Left ventricle myocardium superior (tissue), 1 donor: ENCODE data around the gene TREX2. TPM values are rescaled to one million over a fixed set of nuclear protein-coding genes. Genes with fewer than 3 reads are reported as not detected.

Source experiments
- ATAC-seq: fragments of 200-7000 bp; cut with Tn5 transposase; one replicate; pipeline ENCODE4 v1.9.1; 2020; ENCODE audit warnings: mild to moderate bottlenecking, moderate library complexity
- DNase-seq: peaks from one replicate; pipeline ENCODE4 v3.0.0-alpha.2; 2020
- intact Hi-C: fragments of 100-400 bp; cut with micrococcal nuclease; formaldehyde crosslinking; loops from one replicate; pipeline ENCODE4 v1.11.0; 2022
- long read RNA-seq: library from polyadenylated mRNA; unstranded; transcript quantifications from one replicate; pipeline ENCODE4 v2.0.0, GENCODE V29; 2021
- total RNA-seq: library from RNA; stranded (reverse); fragmentation: NEBNext Ultra II Directional; extraction: Animal tissue kit (Norgen Biotek cat#: 25700); gene quantifications from one replicate; pipeline ENCODE4 v1.2.1, GENCODE V29; 2021
- donor health status: DM: no; HTN: yes; CAD: no; lungs with severe emphysema.

The TREX2 gene
- total RNA-seq: 0.25 TPM
- long read RNA-seq, partial matches to known transcripts: 3 of 7 reads
- long read RNA-seq, other reads (novel, unspliced or antisense): 4 of 7 reads

DNA sequence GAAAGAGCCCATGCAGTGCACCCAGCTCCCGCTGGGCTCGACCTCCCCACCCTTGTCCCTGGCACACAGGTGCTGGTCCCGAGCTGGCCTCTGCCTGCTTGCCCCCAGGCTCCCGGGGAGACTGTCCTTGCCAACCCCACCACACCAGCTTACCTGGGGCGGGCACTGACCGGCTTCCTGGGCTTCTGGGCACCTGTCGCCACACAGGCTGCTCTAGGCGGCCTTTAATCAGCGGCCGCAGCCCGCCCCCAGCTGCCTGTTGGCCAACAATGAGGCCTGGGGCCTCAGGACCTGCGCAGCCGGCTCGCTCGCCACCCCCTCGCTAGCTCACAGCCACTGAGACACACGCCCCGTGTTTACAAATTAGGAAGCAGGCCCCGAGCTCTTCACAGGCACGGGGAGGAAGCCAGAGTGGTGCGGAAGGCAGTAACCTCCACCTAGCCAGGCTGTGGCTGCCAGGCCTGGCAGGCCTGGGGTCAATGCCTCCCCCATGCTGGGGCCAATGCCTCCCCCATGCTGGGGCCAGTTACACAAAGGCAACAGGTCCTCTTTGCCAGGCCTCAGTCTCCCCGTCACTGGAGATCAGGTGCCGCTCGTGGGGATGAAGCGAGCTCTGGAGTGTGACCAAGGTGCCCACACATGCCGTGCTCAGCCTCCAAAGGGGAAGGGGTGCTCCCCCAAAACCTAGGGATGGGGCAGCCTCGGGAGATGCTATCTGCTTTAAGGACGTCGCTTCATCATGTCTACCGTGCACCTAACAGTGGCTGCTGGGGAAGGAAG, at the start of gene TREX2:
TSS of gene TREX2 (minus strand) at position 201 of the 780 bp plus-strand sequence. CDS start 626 bp downstream, outside the sequence.
- intact Hi-C loops: no loop called here
- DNase-seq (no peak), ATAC-seq (no peak)

- peak; percentile 53 for DNase-seq
- peak; percentile 45 for ATAC-seq
- intact Hi-C loops: no loop called here
Measured at GRCh38 chrX:153495362-153495751, 49.5 kb upstream of the TREX2 start.

DNA sequence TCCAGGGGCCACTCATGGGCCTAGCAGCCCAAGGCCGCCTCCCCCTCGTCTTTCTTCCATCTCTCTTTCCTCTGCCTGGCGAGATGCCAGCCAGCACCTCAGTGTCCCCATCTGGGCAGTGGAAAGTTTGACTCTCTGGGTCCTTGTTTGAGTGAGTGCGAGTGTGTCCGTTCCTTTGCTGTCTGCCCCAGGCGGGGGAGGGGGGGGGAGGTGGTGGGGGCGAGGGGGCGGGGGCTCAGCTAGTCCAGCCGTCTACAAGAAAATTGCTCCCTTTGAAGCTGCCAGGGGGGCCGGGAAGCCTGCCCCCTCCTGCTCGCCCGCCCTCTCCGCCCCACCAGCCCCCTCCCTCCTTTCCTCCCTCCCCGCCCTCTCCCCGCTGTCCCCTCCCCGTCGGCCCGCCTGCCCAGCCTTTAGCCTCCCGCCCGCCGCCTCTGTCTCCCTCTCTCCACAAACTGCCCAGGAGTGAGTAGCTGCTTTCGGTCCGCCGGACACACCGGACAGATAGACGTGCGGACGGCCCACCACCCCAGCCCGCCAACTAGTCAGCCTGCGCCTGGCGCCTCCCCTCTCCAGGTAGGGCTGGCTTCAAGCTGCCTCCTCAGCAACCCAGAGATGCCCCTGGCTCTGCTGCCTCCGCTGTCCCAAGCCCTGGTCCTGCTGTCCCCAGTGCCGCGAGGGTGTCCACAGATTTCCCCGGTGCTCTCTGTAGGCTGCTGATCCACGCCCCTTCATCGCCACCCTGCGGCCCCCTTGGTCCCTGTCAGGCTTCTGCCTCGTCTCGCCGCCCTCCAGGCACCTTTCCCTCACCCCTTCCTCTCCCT, 48.9 kb upstream of the TREX2 start, which contains the start of gene BGN:
TSS of gene BGN (plus strand) at position 440 of the 821 bp plus-strand sequence. CDS start 9,652 bp downstream, outside the sequence.
- ATAC-seq (peak; percentile 73), DNase-seq (peak; percentile 62)
- intact Hi-C loops: no loop called here

DNA sequence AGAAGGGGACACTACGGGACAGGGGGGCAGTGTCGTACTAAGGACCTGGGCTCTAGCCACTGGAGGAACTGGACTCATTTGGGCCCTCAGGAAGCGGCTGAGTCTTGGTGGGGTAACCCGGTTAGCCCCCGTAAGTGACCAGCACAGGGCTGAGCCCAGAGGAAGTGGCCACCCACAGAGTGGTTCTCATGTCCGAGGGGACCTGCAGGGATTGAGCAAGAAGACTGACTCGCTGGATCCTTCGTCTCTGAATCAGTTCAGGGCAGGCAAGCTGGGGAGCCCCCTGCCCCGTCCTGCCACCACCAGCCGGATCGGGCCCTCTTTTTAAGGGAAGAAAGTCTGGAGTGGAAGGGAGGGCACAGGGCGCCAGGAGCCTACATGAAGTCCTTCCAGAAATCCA, 48.2 kb upstream of the TREX2 start:
- intact Hi-C loops: no loop called here
- DNase-seq (no peak), ATAC-seq (peak; percentile 41)

- intact Hi-C loops: no loop called here
- DNase-seq (no peak), ATAC-seq (no peak)
Measured at GRCh38 chrX:153493085-153493484, 47.2 kb upstream of the TREX2 start.

DNA sequence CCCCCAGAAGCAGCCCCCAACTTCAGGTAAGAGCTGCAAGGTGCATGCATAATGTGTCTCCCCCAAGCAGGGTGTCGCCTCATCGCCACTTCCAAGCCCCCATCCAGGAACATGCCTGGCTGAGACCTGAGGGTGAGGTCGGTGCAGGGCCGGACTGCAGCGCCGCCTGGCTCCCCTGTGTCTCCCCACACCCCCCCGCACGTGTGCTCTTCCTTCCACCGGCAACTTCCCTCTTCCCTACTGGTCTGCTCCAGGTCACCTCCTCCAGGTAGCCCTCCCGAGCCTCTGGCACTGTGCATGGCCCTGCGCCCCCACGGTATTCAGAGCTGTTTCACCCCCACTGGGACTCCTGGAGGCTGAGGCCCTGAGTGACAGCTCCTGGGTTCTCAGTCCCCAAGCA, 46.7 kb upstream of the TREX2 start:
- DNase-seq (no peak), ATAC-seq (no peak)
- intact Hi-C loops: no loop called here

DNA sequence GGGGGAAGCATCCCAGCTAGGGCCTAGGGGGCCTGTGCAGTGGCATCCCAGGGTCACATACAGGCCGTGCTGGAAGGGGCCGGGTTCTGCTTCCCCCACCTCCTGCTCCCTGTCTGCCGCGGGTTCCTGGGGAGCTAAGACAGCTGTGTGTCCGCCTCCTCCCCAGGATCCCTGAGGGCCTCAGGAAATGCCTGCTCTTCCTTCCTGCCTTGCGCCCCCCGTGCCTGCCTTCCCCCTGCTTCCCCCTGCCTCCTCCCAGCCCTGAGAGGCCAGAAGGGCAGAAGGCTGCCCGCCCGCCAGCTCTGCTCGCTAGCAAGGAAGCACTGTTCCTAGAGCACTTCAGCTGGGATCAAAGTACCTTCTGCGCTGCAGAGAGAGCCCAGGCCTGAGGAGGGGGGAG, 46.1 kb upstream of the TREX2 start:
- DNase-seq (no peak), ATAC-seq (no peak)
- intact Hi-C loops: no loop called here

GRCh38 chrX:153491351-153491914, 45.6 kb upstream of the TREX2 start:
- intact Hi-C loops: no loop called here
- ATAC-seq (no peak), DNase-seq (no peak)

DNA sequence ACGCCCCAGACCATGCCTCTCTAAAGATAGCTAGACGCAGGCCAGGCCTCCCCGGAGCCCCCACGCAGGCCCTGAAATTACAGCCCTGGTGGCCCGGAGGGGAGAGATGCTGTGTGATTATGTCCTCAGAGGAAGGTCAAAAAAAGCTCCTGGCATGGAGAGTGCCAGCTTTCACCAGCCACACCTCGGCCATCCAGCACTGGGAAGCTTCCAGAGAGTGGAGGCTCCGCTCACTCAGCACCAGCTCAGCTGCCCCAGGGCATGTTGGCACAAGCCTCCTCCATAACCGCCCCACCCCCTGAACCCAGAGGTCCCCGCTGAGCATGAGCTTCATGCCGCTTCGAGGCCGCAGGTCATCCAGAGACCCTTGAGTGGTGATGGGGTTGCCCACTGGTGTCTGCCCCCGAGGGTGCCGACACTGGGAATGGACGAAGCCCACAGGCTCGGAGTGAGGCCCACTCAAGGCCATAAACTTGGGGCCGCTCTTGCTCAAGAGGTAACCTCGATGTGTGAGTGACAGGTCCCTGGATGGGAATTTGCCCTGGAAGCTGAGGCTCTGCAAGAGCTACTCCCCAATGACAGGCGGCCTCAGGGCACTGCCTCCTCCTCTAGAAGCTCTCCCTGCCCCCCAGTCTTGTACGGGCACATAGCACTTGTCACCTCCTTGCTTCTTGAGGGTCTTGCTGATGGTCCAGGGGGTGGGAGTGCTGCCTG, 44.5 kb upstream of the TREX2 start:
- intact Hi-C loops: no loop called here
- DNase-seq (no peak), ATAC-seq (no peak)

DNA sequence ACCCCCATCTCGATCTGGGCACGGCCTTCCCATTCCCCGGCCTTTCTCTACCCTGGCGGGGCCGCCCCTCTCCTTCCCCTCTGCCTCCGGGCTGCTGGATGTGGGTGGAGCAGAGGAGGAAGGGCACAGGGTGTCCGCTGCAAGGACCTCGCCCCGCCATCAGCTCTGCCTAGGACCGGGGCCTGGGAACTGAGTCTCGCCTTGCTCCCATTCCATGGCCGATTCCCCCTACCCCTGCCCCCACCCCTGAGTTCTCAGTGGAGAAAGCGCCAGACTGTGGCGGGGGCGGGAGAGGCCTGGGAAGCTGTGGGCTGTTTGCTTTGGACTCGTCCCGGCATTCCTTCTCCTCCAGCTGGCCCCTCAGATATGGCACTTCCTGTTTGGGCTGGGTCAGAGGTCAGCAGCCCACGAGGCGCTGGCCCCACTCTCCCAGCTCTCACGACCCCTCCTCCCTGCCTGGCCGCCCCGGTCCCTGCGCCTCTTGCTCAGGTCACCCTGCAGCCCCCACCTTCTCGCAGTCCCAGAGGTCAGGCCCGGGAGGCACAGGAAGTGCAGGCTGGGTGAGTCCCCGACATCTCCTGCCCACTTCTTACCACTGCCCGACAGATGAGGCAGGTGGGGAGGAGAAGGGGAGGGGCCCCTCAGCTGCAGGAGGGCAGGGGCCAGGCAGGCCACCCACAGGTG, 42.5 kb upstream of the TREX2 start:
- intact Hi-C loops: no loop called here
- DNase-seq (peak; percentile 63), ATAC-seq (peak; percentile 78)

GRCh38 chrX:153487590-153488071, 41.8 kb upstream of the TREX2 start:
- DNase-seq: peak; percentile 54
- ATAC-seq: peak; percentile 19
- intact Hi-C loops: no loop called here

- intact Hi-C loops: no loop called here
Measured at GRCh38 chrX:153486171-153486570, 40.3 kb upstream of the TREX2 start.

GRCh38 chrX:153485396-153486080, 39.7 kb upstream of the TREX2 start:
- no peak for DNase-seq
- no peak for ATAC-seq
- intact Hi-C loops: no loop called here

More at GRCh38 chrX:153486171-153486570, 40.3 kb upstream of the TREX2 start:
- DNase-seq (no peak), ATAC-seq (no peak)

DNA sequence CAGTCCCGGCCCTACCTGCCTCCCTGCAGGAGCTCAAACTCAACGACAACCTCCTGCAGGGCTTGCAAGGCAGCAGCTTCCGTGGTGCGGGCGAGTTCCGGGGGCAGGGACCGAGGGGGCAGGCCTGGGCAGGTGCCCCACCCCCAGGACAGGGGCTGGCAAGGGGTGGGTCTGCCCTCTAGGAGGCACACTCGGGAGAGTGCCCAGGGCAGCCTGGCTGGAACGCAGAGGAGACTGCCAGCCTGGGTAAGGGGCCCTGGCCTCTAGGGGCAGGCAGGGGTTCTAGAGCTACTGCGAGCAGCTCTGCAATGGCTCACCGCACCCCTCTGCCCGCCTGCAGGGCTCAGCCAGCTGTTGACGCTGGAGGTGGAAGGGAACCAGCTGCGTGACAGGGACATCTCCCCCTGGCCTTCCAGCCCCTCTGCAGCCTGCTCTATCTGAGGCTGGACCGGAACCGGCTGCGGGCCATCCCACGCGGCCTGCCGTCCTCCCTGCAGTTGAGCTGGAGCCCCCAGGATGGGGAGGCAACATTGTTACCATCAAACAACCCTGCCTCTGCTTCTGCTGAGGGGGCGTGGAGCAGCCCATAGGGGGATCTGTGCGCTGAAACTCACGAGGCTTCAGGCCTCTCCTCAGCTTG, 36.6 kb upstream of the TREX2 start:
- ATAC-seq (no peak), DNase-seq (no peak)
- intact Hi-C loops: no loop called here

GRCh38 chrX:153481043-153481442, 35.2 kb upstream of the TREX2 start:
- intact Hi-C loops: no loop called here
- no peak for ATAC-seq
- no peak for DNase-seq

- no peak for ATAC-seq
- intact Hi-C loops: no loop called here
- DNase-seq: no peak
Measured at GRCh38 chrX:153478746-153479145, 32.9 kb upstream of the TREX2 start.

GRCh38 chrX:153477901-153478300, 32.0 kb upstream of the TREX2 start:
- DNase-seq (peak; percentile 55), ATAC-seq (peak; percentile 65)
- intact Hi-C loops: no loop called here
